SK-N-SH treated with all-trans-retinoic acid at 6 μM for 48 hours (cell line): Measurements from ENCODE around the gene BTAF1.

Experiments used
- ATAC-seq: fragments of 200-7000 bp; cut with Tn5 transposase; 3 replicates; pipeline ENCODE4 v1.9.1; 2020; ENCODE audit warnings: mild to moderate bottlenecking, moderate library complexity
- ARNTL ChIP-seq: fragments of 450-650 bp; formaldehyde crosslinking; IDR thresholded peaks from 2 replicates; pipeline ENCODE4 v1.5.0; 2020; ENCODE audit warnings: low read depth, mild to moderate bottlenecking, moderate library complexity, borderline replicate concordance
- BACH2 ChIP-seq: fragments of 250-450 bp; sonication (Bioruptor Pico); IDR thresholded peaks from 2 replicates; pipeline ENCODE4 v1.9.0; 2021; ENCODE audit warnings: mild to moderate bottlenecking, borderline replicate concordance
- CREB5 ChIP-seq: fragments of 250-450 bp; sonication (Bioruptor Pico); IDR thresholded peaks from 2 replicates; pipeline ENCODE4 v1.5.1; 2020; ENCODE audit warnings: low read depth, mild to moderate bottlenecking, moderate library complexity
- CSDC2 ChIP-seq: fragments of 250-450 bp; sonication (Bioruptor Pico); IDR thresholded peaks from 2 replicates; pipeline ENCODE4 v1.5.0; 2020; ENCODE audit warnings: mild to moderate bottlenecking, moderate library complexity
- CSRNP3 ChIP-seq: fragments of 250-450 bp; sonication (Bioruptor Pico); IDR thresholded peaks from 2 replicates; pipeline ENCODE4 v1.5.1; 2021; ENCODE audit warnings: mild to moderate bottlenecking, moderate library complexity
- ESRRG ChIP-seq: fragments of 250-450 bp; sonication (Bioruptor Pico); IDR thresholded peaks from 2 replicates; pipeline ENCODE4 v1.6.1; 2021; ENCODE audit warnings: mild to moderate bottlenecking
- GLIS3 ChIP-seq: fragments of 250-450 bp; sonication (Bioruptor Pico); IDR thresholded peaks from 2 replicates; pipeline ENCODE4 v1.5.0; 2020; ENCODE audit warnings: mild to moderate bottlenecking, moderate library complexity
- ISL1 ChIP-seq: fragments of 250-450 bp; sonication (Bioruptor Pico); IDR thresholded peaks from 2 replicates; pipeline ENCODE4 v2.1.2; 2022; ENCODE audit warnings: mild to moderate bottlenecking, moderate library complexity
- OSR1 ChIP-seq: fragments of 250-450 bp; sonication (Bioruptor Pico); IDR thresholded peaks from 2 replicates; pipeline ENCODE4 v1.8.0; 2022; ENCODE audit warnings: moderate library complexity, mild to moderate bottlenecking, inconsistent platforms
- PATZ1 ChIP-seq: fragments of 250-450 bp; sonication (Bioruptor Pico); IDR thresholded peaks from 2 replicates; pipeline ENCODE4 v1.8.0; 2020; ENCODE audit warnings: mild to moderate bottlenecking, moderate library complexity, borderline replicate concordance
- POU6F1 ChIP-seq: fragments of 250-450 bp; sonication (Bioruptor Pico); IDR thresholded peaks from 2 replicates; pipeline ENCODE4 v1.8.0; 2021; ENCODE audit warnings: low read depth, mild to moderate bottlenecking, moderate library complexity, borderline replicate concordance
- PPARA ChIP-seq: fragments of 250-450 bp; sonication (Bioruptor Pico); IDR thresholded peaks from 2 replicates; pipeline ENCODE4 v1.5.0; 2020; ENCODE audit warnings: mild to moderate bottlenecking, borderline replicate concordance
- RARB ChIP-seq: fragments of 250-450 bp; sonication (Bioruptor Pico); IDR thresholded peaks from 2 replicates; pipeline ENCODE4 v1.8.0; 2021; ENCODE audit warnings: mild to moderate bottlenecking, moderate library complexity
- SNAI2 ChIP-seq: fragments of 250-450 bp; sonication (Bioruptor Pico); IDR thresholded peaks from 2 replicates; pipeline ENCODE4 v1.5.0; 2020; ENCODE audit warnings: mild to moderate bottlenecking, moderate library complexity
- TOX ChIP-seq: fragments of 250-450 bp; sonication (Bioruptor Pico); IDR thresholded peaks from 2 replicates; pipeline ENCODE4 v1.8.0; 2021; ENCODE audit warnings: mild to moderate bottlenecking, moderate library complexity, borderline replicate concordance
- TSHZ2 ChIP-seq: fragments of 250-450 bp; sonication (Bioruptor Pico); IDR thresholded peaks from 2 replicates; pipeline ENCODE4 v1.5.0; 2020; ENCODE audit warnings: mild to moderate bottlenecking, moderate library complexity
- ZC3H10 ChIP-seq: fragments of 250-450 bp; sonication (Bioruptor Pico); IDR thresholded peaks from 2 replicates; pipeline ENCODE4 v1.5.1; 2021; ENCODE audit warnings: mild to moderate bottlenecking, moderate library complexity
- ZFP3 ChIP-seq: fragments of 250-450 bp; sonication (Bioruptor Pico); IDR thresholded peaks from 2 replicates; pipeline ENCODE4 v1.5.0; 2020; ENCODE audit warnings: mild to moderate bottlenecking, moderate library complexity
- ZNF565 ChIP-seq: fragments of 450-650 bp; formaldehyde crosslinking; conservative IDR thresholded peaks from 2 replicates; pipeline ENCODE4 v1.5.0; 2020; ENCODE audit warnings: low read depth, mild to moderate bottlenecking, moderate library complexity
- ZNF70 ChIP-seq: fragments of 450-650 bp; formaldehyde crosslinking; IDR thresholded peaks from 2 replicates; pipeline ENCODE4 v1.5.0; 2020; ENCODE audit warnings: mild to moderate bottlenecking, moderate library complexity
- ZNF8 ChIP-seq: fragments of 450-650 bp; formaldehyde crosslinking; IDR thresholded peaks from 2 replicates; pipeline ENCODE4 v1.5.0; 2020; ENCODE audit warnings: mild to moderate bottlenecking, moderate library complexity

BTAF1 gene

GRCh38 chr10:92045641-92046106 is 122.1 kb downstream of the BTAF1 start:
- ATAC-seq = no peak
- TF ChIP-seq ISL1 (CRISPR knock-in tag) (no peak), ZNF70 (no peak), ESRRG (CRISPR knock-in tag) (no peak), GLIS3 (no peak), PATZ1 (CRISPR knock-in tag) (no peak), ZNF8 (CRISPR knock-in tag) (no peak), ZNF565 (CRISPR knock-in tag) (no peak), CREB5 (no peak), ARNTL (CRISPR knock-in tag) (no peak), BACH2 (no peak), TOX (CRISPR knock-in tag) (no peak), PPARA (CRISPR knock-in tag) (no peak), ZFP3 (CRISPR knock-in tag) (no peak), RARB (CRISPR knock-in tag) (no peak), POU6F1 (CRISPR knock-in tag) (no peak), OSR1 (CRISPR knock-in tag) (no peak), ZC3H10 (CRISPR knock-in tag) (no peak), CSRNP3 (CRISPR knock-in tag) (no peak), TSHZ2 (no peak), CSDC2 (CRISPR knock-in tag) (no peak)

GRCh38 chr10:92047215-92047614 is 123.6 kb downstream of the BTAF1 start:
- TF ChIP-seq ARNTL (CRISPR knock-in tag) (no peak), TOX (CRISPR knock-in tag) (no peak), ZNF70 (no peak), OSR1 (CRISPR knock-in tag) (no peak), CSRNP3 (CRISPR knock-in tag) (no peak), RARB (CRISPR knock-in tag) (no peak), POU6F1 (CRISPR knock-in tag) (no peak), PPARA (CRISPR knock-in tag) (no peak), PATZ1 (CRISPR knock-in tag) (no peak), SNAI2 (CRISPR knock-in tag) (no peak), ZNF8 (CRISPR knock-in tag) (no peak), ZNF565 (CRISPR knock-in tag) (no peak), ZFP3 (CRISPR knock-in tag) (no peak), BACH2 (no peak)
- TF ChIP-seq, all 23 proteins: peak for 0
- no peak for ATAC-seq
